HG03108 (cell line): Measurements from ENCODE around the gene CXCL9.
A peak's percentile ranks its signal among the peaks of the same experiment; 100 is the strongest.
"Not testable (repeated sequence)": the region's sequence is repeated elsewhere in the genome, so short reads cannot be mapped to it uniquely, and the experiment has no call there.

Source experiments
- ATAC-seq: cut with Tn5 transposase; IDR thresholded peaks from one replicate; pipeline ENCODE4 v1.9.1; 2021; ENCODE audit warnings: moderate library complexity; ENCODE audit not compliant: unreplicated experiment

CXCL9 gene

DNA sequence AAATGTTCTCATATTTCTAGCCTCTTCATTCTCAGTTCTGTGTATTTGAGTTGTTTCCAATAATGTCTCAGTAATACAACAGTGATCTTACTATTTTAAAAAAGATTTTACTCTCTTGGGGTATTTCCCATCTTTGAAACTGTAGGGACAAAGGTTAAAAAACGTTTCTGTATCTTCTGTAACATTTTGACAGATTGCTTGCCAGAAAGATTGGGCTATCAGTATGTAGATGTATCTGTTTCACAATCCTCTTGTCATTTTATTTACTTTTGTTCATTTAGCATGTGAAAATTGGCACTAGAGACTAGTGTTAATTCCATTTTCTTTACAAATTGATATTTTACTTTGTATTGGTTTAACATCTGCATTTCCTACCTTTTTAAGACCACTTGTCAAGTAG lies 6.2 kb upstream of the CXCL9 start:
- ATAC-seq: no peak

DNA sequence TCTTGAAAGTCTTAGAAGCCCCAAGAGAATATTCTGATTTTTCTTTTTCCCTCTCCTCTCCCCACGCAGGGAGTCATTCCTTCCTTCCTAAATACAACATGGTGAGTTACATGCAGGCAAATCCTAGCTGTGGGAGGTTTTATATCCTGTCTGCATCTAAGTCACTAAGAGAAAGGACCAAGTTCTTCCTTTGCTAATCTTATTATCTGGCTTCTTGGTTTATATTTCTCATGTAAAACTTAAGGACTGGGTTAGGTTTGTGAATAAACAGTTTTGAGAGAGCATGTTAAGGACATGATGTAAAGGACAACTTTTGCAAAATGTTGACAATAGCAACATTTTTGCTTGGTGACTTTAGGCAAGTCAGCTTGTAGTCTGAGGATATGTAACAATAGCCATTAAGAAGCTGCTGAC lies 5.1 kb upstream of the CXCL9 start:
- no peak for ATAC-seq

DNA sequence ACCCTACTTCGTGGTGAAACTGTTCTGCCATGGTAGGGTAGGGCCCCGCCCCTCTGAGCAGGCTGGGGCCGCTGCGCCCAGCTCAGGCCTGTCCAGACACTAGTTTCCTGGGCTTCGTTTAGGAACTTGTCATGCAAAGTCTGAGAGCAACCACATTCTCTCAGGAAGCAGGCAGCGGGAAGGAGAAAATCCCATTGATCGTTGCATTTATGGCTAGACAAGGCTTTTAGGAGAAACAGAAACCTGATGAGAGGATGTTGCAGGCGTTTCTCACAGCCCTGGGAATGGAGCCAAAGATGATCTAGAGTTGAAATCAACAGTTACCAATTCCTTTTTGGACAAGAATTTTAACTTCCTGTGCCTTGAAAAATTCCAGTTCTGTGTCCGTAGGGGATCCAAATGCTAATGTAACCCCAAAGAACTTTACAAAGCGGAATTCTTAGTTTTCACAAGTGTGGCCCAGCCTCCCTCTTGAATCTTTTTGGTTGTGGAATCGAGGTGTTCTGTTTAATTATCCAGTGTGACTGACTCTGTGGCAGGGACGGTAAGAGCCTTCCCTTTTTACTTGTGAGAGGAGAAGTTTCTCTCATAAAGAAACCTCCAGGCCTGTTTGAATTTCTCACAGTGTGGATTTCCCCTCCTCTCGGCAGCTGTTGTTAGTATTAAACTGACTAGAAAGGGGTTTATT lies 4.5 kb upstream of the CXCL9 start:
- peak; percentile 70 for ATAC-seq

DNA sequence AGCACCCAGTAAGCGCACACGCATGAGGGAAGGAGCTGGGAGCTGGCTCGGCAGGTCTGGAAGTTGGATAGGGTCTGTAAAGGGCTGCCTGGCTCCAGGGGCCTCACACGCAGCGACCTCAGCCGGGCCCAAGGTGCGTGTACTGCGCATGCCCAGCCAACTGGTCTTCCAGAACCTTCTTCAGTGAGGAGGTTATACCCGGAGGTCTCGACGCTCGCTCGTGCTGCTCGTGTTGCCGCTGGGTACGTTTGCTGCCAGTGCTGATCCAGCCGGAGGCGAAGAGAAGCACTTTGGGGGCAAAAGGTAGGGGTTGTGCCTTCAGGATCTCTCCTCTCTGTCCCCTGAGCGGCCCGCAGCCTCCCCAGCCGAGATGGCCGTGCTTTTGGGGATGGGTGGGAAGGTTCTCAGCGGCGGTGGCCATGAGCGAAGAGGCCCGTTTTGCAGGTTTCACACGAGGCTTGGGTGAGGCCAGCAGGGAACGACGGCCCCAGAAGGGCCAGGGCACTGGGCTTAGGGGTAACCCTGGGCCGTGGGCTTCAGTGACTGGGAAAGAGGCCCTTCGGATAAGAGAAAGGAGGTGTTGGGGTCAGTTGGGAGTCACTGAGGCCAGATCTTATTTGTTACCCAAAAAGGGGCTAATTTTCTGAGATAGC lies 3.8 kb upstream of the CXCL9 start:
- ATAC-seq: no peak

DNA sequence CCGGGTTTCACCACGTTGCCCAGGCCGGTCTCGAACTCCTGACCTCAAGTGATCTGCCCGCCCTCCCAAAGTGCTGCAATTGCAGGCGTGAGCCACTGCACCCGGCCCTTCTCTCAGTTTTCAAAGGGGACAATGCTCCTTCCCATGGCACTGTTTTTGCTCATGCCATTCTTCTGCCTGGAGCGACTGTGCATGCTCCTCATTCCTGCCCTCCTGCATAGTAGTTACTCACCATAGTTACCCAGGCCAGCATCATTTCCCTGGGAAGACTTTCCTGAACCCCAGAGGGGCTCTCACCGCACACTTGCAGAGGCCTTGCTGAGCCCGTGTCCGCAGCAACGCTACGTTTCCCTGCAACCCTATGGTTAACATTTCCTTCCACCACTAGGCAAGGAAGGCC lies 3.3 kb upstream of the CXCL9 start:
- no peak for ATAC-seq

DNA sequence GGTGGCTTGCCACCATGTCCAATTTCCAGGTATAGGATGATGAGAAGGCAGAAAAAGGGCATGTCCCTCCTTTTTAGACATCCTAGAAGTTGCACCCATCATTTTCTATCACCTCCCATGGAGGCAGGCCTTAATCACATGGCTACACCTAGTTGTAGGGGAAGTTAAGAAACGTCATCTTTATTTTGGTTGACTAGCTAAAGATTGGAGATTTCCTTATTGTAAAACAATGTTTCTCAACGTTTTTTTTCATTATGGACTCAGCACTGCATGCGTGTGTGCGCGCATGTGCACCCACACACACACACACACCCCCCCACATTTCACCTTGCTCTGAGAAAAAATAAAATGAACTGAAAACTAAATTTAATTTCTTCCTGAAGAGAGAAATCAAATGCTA lies 2.0 kb upstream of the CXCL9 start:
- ATAC-seq: no peak

DNA sequence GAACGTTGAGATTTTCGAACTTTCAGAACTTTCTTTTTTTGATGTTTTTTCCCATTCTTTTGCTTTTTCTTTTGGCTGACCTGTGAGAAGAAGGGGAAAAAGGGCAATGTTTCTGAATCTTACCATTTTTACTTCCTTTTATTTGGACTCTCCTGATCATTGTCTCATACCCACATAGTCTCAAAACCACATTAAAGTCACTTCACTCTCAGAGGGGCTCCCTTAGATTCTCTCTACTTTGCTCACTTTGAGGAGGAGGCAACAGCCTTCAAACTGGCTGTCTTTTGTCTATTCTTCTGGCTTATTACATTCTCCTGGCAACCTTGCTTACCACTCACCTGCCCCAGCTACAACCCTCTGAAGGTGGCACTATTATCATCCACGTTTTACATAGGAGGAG lies 3.7 kb downstream of the CXCL9 start:
- no peak for ATAC-seq

DNA sequence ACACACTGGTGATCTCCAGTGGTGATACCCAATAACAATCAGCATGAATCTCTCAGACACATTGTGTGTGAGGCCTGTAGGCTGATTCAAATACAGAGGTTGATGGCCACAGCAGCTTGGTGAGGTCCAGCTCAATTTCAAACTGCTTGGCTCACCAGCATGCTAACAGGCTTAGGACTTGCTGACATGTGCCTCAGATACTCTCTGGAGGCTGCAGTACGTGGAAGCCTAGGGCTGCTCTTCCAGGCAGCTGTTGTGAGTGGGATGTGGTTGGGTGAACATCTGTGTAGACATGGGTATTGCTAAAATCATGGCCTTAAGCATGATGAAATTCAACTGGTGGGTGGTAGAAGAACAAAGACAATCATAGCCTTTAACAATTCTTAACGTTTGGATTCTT lies 4.3 kb downstream of the CXCL9 start:
- ATAC-seq: no peak

DNA sequence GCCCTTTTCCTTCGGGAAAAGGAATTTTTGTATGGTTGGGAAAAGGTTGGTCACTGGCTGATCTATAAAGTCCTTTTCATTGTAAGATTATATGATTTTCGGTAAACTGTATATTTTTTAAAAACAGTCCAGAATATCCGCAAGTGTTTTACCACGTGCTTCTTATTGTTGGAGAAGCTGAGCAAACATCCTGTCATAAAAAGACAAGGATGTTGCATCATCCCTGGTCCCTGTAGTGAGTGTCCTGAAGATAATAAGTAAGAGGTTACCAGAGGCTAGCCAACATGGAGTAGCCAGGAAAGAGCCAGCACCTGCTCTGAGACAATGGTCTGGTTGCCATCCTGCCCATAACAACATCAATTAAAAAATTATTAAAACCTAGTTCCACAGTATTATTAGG lies 5.1 kb downstream of the CXCL9 start:
- ATAC-seq: no peak

DNA sequence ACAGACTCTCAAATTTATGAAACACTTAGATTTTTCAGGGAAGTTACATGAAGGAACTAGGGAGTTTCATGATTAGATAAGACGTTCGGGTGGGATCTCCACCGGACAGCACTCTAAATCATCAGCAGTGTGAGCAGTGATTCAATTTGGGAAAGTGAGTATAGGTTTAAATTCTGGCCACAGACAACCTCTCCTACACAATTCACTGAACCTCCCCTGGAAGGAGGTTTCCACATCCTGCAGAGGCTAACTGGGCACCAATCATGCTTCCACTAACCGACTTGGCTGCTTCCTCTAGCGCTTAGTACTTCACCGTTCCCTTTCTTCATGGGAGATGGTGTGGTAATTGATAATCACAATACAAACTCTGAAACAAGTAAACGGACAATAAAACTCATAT lies 5.6 kb downstream of the CXCL9 start:
- ATAC-seq: no peak

DNA sequence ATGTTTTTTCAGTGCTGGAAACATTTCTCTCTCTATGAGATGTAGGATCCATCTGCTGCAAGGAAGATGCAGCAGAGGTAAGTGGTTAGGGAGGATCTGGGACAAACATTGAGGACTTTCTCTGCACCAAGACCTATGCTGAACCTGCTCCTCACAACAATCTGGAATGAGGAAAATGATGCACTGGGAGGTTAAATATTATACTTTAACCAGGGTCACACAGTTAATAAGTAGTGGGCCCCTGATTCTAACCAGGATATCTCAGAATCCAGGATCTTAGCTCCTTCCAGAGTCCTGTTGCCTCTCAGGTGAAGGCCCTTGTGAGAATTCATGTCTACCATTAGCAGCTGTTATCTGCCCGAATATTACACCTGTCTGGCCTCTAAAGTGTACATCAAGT lies 7.0 kb downstream of the CXCL9 start:
- ATAC-seq: no peak

DNA sequence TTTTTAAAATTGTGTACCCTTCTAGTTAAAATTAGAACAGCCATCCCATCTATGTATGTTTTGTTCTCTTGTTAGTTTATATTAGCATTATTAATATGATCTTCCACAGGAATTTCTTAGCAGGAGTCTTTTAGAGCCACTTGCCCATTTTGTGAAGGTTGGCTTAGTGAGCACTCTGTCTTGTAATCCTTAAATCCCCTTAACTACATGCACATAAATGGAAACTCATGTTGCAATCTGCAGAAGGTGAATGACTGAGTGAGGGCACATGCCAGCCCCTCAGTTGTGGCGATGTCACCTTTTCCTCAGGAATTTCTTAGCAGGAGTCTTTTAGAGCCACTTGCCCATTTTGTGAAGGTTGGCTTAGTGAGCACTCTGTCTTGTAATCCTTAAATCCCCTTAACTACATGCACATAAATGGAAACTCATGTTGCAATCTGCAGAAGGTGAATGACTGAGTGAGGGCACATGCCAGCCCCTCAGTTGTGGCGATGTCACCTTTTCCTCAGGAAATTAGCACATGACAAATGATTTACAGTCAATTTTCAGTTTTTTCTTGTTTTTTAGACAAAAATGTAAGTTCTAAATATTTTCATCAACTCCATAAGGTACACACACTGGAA lies 8.7 kb downstream of the CXCL9 start:
- ATAC-seq: not testable (repeated sequence)

DNA sequence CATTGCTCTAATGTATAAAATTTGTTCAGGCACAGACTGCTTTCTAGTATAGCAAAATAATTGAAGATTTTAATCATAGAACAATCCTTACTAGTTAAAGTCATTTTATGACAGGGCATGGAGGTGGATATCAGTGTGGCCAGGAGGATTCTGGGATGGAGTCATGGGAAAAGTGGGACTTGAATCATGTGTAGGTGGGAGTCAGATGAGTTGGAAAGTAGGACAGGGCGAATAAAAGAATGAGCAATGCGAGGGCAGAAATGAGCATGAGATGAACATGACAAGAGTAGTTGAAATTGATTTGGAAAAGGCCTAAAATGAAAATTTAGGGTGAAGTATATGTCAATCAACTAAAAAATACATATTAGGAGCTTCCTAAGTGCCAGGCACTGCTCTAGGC lies 9.4 kb downstream of the CXCL9 start:
- ATAC-seq: no peak

DNA sequence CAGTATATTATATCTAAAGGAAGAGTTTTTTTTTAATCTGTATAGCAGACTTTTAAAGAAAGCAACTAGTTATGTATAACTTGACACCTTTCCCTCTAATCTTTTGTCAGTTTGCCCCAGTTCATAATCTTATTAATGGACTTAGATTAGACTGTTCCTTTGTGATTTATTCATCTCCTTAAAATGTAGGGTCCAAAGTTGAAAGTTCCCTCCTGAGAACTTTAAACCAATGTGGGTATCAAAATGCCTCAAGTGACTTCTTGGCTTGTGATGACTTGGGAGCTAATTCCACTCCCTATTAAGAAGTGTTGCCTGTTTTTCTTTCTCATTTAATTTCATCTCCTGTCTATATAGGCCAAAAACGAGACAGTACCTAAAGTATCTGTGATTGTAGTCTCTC lies 10.2 kb downstream of the CXCL9 start:
- ATAC-seq: no peak

DNA sequence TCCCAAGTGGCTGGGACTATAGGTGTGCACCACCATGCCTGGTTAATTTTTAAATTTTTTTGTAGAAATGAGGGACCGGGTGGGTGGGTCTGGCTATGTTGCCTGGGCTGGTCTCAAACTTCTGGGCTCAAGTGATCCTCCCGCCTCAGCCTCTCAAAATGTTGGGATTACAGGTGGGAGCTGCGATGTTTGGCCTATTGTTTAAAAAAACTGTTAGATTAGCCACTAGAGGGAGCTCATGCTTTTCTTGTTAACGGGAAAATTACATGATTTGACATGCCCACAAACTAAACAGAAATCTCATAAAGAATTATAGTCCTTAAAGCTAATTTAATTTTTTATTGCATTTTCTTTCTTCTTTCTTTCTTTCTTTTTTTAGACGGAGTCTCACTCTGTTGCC lies 11.6 kb downstream of the CXCL9 start:
- no peak for ATAC-seq

DNA sequence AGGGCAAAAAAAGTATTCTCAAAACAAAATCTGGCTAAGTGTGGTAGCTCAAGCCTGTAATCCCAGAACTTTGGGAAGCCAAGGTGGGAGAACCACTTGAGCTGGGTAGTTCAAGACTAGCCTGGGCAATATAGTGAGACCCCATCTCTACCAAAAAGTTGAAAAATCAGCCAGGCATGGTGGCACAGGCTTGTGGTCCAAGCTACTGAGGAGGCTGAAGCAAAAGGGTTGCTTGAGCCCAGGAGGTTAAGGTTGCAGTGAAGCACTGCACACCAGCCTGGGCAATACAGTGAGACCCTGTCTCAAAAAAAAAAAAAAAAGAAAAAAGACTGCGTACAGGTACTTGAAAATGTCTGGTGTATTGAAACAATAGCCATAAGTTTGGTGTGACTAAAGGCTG lies 14.8 kb downstream of the CXCL9 start:
- ATAC-seq: no peak

DNA sequence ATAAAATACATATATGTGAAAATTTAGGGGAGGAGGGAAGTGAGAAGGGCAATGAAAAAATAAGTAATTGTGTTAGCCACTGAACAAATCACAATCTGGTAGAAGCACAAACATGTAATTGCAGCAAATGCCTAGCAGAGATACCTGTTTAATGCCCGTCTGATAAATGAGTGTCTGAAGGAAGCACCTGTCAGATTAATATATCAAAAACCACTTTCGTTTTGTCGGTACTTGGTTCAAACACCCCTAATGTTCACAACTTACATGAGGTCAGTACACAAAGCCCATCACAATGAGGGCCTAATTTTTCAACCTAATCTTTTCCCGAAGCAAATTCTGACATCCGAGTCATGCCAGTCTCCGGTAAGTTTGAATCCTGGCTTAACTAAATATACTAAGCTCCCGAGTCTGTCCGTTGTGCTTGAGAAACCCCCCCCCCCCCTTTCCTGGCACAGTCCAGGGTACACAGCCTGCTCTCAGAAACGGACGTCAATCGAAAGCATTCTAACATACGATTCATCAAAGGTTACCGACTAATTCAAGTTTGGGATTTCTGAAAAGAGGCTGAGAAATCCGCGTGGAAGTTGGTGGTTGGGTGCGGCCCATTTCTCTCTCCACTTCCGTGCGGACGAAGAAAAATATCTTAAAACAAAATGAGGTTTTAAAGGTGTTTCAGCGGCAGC lies 17.3 kb downstream of the CXCL9 start:
- ATAC-seq: no peak

DNA sequence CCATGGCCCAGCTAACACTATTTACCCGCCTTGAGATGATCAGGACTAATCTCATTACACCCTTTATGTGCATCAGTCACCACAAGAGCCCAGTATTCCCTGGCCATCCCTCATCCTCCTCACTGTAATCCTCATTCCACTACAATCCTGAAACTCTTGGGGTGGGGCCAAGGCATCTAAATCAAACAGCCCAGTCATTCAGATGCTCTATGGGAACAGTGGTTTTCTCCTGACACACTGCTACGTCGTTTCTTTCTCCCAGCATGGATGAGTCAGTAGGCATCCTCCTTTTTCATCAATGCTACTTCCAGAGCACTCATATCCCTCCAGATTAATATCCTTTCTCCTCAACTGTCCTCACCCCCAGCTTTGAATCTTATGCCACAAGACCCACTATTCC lies 22.2 kb downstream of the CXCL9 start:
- ATAC-seq: no peak

DNA sequence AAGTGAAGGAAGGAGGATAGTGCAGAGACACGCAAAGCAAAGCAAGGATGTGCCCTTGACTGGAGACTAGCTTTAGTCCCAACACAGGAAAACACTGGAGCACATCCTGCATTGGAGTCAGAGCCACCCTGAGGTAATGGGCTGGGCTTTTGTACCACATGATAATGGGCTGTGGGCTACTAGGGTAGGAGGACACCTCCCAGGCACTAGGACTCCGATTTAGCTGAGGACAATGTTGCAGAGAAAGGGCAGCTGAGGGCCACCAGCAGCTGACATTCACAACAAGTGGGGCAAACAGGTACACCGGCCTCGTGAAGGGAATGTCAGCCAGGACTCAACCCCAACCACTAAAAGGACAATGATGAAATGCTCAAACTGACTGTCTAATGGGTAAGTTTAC lies 26.7 kb downstream of the CXCL9 start:
- no peak for ATAC-seq

DNA sequence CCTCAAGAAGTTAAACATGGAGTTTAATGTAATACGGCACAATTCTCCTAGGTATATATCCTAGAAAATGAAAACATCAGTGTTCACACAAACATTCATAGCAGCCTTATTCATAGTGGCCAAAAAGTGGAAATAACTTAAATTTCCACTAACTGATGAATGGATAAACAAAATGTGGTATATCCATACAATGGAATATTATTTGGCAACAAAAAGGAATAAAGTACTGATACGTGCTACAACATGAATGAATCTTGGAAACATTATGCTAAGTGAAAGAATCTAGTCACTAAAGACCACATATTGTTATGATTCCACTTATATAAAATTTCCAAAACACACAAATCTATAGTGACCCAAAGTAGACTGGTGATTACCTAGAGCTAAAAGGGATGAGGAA lies 31.1 kb downstream of the CXCL9 start:
- ATAC-seq: no peak

DNA sequence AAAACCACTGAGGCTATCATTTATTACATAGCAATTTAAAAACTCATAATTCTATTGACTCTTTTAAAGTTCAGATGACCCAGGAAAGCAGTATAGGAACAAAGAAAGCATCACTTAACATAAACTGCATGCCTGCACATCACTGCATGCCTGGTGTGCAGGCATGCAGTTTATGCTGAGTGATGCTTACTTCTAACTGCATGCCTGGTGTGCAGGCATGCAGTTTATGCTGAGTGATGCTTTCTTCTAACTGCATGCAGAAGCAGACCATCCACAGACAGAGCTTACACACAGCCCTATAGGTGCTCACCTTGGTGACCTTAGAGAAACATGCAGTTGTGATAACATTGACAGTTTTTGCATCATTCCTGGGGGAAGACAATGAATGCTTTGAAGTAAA lies 33.5 kb downstream of the CXCL9 start:
- no peak for ATAC-seq

DNA sequence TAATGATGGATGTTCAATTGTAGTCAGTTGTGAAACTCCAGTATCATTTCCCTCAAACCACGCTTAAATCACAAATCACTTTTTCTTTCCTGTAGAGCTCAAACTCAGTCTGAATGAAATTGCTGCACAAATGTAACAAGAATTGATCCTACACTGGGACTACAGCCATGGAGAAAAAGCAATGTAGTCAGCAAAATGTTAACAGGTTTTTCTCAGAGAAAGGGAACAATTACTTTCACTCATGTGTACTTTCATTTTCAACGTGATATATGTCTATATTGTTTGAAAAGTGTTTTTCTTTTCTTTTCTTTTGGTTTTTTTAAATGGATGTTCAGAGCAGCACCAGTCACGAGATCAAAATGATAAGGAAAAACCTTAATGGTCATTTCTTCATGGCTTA lies 39.2 kb downstream of the CXCL9 start:
- ATAC-seq: no peak
